HG03354 (cell line): ENCODE data around the gene HMOX2.

ENCODE experiments used
- ATAC-seq: cut with Tn5 transposase; IDR thresholded peaks from one replicate; pipeline ENCODE4 v1.9.1; 2021; ENCODE audit warnings: mild to moderate bottlenecking; ENCODE audit not compliant: unreplicated experiment, poor library complexity, severe bottlenecking

The HMOX2 gene

DNA sequence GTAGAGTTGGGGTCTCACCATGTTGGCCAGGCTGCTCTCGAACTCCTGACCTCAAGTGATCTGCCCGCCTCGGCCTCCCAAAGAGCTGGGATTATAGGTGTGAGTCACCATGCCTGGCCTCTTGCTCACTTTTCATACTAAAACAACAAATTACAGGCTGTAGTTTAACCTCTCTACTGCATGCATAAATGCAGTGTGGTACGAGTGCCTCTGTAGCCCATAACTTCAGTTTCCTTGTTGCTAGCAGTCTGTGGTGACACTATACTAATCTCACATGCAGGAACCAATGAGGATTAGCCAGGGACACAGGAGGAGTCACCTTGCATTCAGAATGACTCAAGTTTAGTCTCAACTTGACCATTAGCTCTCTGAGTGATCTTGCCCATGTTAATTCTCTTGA lies 20.1 kb downstream of the HMOX2 start:
- ATAC-seq = no peak

DNA sequence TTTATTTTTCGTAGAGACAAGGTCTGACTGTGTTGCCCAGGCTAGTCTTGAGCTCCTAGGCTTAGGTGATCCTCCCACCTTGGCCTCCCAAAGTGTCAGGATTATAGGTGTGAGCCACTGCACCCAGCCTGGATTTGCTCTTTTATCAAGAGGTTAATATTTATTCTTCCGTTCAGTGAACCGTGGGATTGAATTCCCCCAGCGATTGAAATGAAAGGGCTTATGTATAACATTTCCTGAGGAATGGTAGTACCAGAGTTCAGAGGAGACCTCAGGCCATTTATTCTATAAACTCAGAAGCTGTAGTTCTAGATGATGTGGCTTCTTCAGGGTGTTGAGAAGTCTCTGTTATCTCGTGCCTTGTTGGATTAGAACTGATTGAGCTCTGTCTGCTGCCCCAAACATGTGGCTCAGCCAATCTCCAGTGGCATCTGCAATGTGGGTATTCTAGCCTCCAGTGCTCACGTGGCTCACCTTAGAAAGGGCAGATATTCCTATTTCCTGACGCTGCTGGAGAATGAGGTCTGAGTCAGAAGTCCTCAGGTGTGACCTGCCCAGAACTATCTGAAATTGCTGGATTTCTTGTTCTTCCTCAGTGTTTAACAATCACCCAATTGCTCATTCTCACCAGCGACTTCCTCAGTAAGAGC lies 22.5 kb downstream of the HMOX2 start:
- ATAC-seq = no peak

DNA sequence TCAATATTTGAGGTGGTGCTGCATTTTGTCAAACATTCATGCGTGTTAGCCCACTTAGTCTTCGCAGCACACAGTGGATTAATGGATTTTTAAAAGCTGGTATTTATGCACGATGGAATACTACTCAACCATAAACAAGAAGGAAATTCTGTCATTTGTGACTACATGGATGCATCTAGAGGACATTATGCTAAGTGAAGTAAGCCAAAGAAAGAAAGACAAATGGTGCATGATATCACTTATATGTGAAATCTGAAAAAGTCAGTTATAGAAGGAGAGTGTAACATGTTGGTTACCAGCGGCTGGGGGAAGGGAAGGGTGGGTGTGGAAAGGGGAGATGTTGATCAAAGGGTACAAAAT lies 23.0 kb downstream of the HMOX2 start:
- no peak for ATAC-seq

DNA sequence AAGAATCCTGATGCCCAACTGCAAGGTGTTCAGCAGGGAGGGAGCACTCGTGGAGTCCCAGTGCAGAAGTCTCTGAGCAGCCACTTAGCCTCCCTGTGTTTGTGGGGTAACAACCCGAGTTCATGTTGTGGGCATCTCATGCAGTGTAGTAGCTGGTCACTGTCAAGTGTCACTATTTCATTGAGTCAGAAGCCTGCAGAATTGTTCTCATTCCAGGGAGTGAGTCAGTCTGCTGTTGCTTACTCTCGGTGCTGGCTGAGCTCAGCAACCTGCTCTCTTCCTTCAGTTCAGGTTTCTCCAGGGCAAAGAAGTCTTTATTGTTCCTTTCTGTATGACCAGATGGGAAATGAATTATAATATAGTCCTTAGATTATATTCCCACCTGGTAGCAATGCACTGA lies 24.1 kb downstream of the HMOX2 start:
- no peak for ATAC-seq

DNA sequence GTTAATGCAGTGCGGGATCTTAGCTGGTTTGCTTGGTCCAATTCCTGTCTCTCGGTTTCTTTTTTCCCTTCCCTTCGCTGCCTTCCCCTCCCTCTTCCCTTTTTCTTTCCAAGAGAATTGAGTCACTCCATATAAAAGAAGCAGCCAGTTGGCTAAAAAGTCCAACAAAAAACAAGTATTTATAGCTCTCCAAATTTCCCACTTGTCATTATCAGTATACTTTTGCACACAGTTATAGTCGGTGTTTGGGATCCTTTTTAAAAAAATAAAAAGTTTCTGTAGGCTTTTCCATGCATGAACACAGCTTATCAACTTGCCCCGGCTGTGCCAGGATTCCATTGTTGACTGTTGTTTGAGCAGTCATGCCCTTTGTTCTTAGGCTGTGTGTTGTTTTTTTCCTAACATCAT lies 24.9 kb downstream of the HMOX2 start:
- ATAC-seq = no peak

DNA sequence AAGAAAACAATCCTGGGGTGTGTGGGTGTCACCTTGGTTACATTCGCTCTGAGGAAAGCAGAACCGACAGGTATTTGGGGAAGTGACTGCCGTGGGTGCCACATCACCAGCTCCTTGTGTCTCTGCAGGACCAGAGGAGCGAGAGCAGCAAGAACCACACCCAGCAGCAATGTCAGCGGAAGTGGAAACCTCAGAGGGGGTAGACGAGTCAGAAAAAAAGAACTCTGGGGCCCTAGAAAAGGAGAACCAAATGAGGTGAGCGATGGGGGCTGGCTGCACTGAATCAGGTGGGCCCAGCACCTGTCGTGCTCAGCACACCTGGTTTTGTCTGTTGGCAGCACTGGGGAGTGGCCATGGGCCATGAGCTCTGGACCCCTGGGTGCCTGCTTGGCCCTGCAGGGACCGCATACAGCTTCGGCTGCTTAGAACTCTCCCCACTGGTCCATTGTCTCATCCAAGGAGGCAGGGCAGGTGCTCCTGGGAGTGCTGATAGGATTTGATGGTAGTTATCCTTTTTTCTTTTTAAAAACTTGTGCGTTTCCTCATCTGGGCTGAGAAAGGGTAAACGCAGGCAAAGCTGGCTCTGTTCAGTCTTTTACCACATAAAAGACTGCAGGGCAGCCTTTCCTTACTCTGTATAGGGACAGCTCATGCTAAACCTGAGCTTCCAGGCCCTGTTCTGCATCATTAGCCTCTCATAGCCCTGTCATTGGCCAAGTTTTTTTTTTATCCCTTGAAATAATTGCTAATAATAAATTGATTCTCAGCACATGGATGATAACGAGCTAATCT lies 29.4 kb downstream of the HMOX2 start:
- peak; percentile 88 for ATAC-seq

DNA sequence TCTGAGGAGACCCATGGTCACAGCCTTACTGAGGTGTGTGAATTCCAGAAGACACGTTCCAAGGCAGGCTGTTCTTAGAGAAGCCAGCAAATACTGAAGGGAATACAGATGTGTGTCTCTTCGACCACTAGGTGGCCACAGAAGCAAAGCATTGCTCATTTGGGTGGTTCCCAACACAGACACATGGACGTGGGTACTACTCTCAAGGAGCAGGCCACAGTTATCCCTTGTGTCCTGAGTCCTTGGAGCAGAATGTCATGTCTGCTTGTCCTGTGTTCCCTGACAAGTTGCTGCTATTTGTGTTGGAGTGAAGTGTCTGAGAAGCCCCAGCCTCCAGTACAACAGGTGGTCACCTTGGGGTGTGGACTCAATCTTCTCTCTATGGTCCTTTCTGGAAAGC lies 30.3 kb downstream of the HMOX2 start:
- peak; percentile 54 for ATAC-seq

DNA sequence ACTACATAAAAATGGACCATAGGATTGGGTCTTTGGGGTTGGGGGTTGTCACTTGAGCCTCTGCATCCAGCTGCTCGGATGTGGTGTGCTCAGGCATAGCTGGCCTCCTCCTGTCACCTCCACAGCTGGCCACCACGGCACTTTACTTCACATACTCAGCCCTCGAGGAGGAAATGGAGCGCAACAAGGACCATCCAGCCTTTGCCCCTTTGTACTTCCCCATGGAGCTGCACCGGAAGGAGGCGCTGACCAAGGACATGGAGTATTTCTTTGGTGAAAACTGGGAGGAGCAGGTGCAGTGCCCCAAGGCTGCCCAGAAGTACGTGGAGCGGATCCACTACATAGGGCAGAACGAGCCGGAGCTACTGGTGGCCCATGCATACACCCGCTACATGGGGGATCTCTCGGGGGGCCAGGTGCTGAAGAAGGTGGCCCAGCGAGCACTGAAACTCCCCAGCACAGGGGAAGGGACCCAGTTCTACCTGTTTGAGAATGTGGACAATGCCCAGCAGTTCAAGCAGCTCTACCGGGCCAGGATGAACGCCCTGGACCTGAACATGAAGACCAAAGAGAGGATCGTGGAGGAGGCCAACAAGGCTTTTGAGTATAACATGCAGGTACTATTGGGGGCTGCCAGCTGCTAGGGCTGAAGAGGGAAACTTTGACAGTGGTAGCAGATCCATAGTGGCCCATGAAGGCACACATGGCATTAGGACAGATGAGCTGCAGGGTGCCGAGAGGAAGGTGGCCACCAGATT lies 31.6 kb downstream of the HMOX2 start:
- no peak for ATAC-seq

DNA sequence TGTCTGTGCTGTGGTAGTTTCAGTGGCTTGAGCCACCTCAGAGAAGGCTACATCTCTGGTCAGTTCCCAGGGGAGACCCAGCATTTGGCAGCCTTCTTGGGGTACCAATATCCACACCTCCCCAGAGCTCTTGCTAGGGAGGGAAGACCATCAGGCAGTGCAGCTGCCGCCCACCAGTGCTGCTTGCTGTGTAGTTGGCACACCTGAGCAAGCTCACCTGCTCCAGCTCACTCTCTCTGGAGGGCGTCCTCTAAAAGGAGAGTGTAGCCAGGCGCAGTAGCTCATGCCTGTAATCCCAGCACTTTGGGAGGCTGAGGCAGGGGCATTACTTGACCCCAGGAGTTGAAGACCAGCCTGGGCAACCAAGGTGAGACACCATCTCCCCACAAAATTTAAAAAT lies 32.6 kb downstream of the HMOX2 start:
- ATAC-seq = no peak

DNA sequence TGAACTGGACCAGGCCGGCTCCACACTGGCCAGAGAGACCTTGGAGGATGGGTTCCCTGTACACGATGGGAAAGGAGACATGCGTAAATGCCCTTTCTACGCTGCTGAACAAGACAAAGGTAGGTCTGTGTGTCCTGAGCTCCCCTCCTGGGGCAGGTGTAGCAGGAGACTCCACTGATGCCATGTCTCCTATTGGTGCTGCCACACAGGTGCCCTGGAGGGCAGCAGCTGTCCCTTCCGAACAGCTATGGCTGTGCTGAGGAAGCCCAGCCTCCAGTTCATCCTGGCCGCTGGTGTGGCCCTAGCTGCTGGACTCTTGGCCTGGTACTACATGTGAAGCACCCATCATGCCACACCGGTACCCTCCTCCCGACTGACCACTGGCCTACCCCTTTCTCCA lies 33.2 kb downstream of the HMOX2 start:
- no peak for ATAC-seq

DNA sequence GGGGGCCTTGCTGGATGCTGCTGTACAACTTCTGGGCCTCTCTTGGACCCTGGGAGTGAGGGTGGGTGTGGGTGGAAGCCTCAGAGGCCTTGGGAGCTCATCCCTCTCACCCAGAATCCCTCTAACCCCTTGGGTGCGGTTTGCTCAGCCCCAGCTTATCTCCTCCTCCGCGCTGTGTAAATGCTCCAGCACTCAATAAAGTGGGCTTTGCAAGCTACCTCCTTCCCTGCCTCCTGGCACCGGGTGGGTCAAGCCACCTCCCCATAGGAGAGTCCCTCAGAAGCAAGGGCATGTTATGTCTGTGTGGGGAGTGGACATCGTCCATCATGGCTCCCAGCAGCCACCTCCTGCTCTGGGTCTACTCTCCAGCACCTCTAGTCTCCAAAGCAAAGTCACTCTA lies 33.9 kb downstream of the HMOX2 start:
- ATAC-seq = no peak

DNA sequence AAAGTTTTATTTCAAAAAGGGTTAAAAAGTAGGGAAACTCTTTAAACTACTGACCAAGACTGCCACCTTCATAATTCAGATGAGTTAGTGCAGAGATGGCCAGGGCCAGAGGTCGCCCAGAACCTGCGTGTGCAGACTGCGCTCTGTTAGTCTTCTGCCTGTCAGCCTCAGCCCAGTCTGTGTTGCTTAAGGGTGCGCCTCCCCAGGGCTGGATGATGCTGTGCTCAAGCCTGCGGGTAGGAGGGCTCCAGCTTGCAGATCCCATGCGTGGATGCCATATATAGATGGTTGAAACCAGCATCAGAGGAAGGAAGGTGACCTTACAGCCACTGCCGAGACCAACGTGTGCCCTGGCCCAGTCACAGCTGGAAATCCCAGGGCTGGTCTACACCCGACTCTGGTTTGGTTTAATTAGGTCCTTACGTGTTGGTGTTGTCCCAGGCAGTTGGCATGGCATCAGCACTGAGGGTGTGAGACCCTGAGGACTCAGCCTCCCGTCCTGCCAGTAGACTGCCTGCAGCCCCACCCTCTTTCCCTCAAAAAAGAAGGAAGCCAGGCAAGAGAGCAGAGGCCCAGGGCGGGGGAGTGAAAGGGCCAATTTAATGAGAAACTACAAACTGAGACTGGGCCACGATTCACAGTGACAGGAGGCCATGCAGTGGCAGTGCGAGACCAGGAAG lies 34.7 kb downstream of the HMOX2 start:
- ATAC-seq = no peak

DNA sequence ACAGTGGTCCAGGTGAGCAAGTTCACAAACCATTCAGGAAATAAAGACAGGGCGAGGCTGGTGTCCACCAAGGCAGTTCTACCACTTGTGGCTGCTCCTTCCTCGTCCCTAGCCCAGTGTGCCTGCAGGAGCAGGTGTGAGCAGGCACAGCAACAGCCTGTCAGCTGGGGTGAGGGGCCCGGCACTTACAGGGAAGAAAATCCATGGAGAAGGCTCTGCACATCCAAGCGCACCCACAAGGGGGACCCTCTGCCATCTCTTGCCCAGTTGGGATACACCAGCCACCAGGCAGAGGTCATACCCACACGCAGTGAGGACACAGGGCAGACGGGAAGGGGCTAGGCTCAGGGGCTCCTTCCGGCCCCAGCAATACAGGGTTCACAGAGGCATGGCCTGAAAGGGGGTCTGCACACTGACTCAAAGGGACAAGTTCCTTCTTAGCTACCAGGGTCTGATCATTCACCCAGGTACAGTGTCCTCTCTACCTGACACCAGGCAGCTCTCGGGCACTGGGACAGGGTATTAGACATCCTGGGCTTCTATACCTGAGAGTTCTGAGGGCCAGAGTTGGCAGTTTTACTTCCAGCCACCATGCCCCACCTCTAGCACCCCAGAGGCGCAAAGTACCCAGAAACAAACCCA lies 35.4 kb downstream of the HMOX2 start:
- no peak for ATAC-seq

DNA sequence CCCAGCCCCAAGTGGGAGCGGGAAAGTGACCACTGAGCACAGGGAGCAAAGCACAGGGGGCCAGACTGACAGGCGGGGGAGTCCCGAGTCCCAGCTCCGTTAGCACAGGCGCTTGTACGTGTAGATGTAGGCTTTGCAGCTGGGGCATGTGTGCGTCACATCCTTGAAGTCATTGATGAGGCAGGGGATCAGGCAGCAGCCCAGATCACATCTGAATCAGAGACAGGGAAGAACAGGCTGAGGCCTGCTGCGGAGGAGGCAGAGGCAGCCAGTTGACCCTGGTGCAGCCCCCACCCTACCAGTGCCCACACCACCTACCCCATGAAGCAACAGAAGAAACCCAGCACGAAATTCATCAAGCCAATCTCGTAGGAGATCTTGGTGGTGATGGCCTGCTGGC lies 36.3 kb downstream of the HMOX2 start:
- ATAC-seq = no peak

DNA sequence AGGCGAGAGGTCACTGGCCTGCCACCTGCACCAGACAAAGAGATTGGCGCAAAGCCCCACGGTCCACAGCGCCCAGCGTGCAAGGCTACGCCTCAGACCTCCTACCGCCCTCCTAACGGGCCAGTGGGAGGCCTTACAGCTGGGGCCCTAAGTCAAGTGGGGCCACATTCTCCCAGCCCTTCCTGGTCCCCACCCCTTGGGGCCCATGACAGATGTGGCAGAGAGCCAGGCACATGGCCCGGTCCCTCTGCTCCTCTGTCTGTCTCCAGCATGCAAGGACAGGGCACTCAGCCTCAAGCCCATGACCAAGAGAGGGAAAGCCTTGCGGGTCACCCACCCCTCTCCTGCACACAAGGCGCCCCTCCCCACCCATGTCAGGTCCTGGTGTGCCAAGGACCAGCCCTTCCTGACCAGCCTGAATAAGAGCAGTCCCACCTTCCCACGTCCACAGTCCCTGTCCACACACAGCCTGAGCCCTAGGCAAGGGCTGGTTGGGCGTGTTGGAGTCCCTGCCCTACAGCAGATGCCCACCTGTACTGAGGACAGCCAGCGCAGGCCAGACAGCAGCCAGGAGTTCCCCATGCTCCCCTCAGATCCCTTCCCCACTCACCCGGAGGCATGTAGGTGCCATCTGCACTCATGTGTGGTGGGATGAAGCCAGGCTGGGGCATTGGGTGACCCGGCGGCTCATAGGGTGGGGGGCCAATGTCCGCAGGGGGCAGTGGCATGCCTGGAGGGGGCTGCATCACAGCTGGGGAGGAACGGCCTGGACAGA lies 37.1 kb downstream of the HMOX2 start:
- ATAC-seq = no peak

DNA sequence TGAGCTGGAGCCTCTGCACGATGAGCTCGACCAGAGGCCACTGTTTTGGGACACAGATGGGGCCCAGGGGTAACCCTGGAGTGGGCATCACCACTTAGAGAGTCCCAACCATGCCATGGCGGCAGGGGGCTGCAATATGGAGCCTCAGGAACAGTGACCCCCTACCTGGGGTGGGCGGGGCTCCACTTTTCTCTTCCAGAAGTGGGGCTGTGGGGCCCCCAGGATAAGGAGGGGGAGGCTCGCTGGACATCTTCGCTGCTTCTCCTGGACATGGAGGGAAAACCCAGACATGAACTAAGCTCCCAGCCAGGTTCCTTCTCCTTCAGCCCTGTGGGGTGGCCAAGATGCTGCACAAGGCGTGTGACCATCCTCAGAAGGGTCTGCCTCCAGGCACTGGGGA lies 37.7 kb downstream of the HMOX2 start:
- no peak for ATAC-seq

DNA sequence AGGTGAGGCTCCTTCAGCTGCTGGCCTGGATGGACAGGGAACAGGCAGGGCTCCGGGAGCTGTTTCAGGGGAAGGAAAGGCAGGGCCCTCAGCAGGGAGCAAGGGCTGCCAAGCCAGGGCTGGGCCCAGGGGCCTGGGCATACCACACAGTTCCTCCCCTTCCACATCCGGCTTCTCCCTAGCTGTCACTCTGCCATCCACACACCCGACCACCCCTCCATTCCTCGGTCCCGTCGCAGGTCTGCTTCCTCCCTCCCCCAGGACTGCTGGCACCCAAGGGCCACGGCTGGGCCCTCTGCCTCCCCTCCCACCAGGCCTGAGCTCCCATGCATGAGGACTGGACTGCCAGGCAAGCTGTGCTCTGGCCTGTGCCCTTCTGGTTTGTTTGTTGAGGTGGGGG lies 38.4 kb downstream of the HMOX2 start:
- ATAC-seq = no peak

DNA sequence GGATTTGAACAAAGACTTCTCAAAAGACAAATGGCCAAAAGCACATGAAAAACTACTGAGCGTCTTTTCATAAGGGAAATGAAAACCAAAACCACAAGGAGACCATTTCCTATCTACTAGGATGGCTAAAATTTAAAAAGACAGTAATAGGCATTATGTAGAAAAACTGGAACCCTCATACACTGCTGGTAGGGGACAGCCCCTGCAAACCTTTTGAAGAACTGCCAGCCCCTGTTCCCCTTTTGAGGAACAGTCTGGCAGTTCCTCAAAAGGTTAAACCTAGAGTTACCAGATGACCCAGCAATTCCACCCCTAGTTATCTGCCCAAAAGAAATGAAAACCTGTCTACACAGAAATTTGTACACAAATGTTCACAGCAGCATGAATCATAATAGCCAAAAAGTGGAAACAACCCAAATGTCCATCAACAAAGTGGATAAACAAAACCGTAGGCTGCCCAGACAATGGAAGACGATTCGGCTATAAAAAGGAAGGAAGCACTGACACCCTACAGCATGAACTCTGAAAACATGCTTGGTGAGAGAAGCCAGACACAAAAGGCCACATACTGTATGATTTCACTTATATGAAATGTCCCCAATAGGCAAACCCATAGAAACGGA lies 39.5 kb downstream of the HMOX2 start:
- peak; percentile 61 for ATAC-seq
